Inferior parietal cortex (tissue), 1 donor: Measurements from ENCODE around the gene NOLC1.

Experiments
- DNase-seq: peaks from one replicate; pipeline ENCODE4 v3.0.0-alpha.2; 2016; ENCODE audit errors: extremely low spot score

NOLC1 gene

DNA sequence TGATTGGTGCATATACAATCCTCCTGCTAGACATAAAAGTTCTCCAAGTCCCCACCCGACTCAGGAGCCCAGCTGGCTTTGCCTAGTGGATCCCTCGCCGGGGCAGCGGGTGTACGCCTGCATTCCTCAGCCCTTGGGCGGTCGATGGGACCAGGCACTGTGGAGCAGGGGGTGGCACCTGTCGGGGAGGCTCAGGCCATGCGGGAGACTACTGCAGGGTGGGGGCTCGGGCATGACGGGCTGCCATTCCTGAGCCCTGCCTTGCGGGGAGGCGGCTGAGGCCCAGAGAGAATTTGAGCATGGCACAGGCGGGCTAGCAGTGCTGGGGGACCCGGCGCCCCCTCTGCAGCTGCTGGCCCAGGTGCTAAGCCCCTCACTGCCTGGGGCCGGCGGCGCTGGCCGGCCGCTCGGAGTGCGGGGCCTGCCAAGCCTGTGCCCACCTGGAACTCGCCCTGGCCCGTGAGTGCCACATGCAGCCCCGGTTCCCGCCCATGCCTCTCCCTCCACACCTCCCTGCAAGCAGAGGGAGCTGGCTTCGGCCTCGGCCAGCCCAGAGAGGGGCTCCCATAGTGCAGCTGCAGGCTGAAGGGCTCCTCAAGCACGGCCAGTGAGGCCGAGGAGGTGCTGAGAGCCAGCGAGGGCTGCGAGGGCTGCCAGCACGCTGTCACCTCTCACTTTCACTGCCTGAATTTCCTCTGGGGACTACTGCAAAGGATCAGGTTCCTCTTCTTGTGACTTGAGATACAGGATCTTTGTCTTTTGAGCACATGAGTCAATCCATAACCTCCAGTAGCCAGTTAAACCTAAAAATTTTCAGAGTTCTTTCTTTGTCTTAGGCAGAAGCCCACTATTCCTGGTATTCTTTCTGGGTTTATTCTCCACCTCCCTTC is 48.8 kb downstream of the NOLC1 start:
- no peak for DNase-seq

DNA sequence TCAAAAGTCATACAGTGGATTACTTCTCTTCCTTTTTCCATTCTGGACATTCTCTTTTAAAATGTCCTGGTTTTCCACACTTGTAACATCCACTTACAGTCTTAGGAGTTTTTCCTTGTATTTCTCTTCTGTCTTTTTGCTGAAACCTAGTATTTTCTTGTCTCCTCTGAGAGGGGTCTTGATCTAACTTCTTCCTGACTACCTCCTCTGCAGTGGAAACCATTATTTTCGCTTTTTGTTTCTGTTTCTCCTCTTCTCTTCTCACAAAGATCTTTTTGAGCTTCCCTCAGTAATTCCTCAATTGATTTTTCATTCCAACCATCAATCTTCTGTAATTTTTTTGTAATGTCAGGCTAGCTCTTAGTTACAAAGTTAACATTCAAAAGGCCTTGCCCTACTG is 50.2 kb downstream of the NOLC1 start:
- no peak for DNase-seq

GRCh38 chr10:102208311-102209035 is 56.3 kb downstream of the NOLC1 start:
- no peak for DNase-seq

DNA sequence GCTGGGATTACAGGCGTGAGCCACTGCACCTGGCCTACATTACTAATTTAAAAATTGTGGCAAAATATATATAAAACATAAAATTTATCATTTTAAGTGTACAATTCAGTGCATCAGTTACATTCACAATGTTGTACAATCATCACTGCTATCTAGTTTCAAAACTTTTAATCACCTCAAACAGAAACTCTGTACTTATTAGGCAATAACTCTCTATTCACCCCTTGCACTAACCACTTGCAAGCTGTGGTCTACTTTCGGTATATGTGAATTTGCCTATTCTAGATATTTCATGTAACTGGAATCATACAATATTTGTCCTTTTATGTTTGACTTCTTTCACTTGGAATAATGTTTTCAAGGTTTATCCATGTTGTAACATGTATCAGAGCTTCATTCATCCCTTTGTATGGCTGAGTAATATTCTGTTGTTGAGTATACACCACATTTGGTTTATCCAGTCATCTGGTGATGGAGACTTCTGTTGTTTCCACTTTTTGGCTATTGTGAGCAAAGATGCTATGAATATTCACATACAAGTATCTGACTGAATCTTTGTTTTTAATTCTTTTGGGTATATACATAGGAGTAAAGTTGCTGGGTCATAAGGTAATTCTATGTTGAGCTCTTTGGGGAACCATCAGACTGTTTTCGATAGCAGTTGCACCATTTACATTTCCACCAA is 59.6 kb downstream of the NOLC1 start:
- no peak for DNase-seq
